Measurements from ENCODE around the gene TIMM17A. TPM values are rescaled to one million over a fixed set of nuclear protein-coding genes. Genes with fewer than 3 reads are reported as not detected.

TIMM17A gene
- total and polyA plus RNA-seq, 2 of the 4 experiments (the other 2 are of a cell fraction), result 80.4 to 87.3 TPM

GRCh38 chr1:202018468-202019234 lies 63.3 kb downstream of the TIMM17A start:
- Histone ChIP-seq H3K27me3 (ENCODE audit: control insufficient read depth, insufficient read depth, low read length) (peaks cover 12% of the 10 kb centered on the region), H2BK20ac (ENCODE audit: low read depth, low read length) (no peak overlapping the region), H3K9me1 (ENCODE audit: insufficient read depth, low read length) (no peaks in the 10 kb centered on the region; the same call in 1 of the 2 replicates), H3K23ac (ENCODE audit: low read depth, low read length) (0 out of 2 replicates have a peak overlapping the region, but pooled peaks have one; percentile 24), H2AFZ (replicated peaks; ENCODE audit: low read length, poor library complexity) (peak overlapping the region; percentile 26), H4K5ac (ENCODE audit: low read depth, low read length) (no peak overlapping the region), H2BK120ac (ENCODE audit: low read depth, low read length) (no peak overlapping the region), H4K8ac (ENCODE audit: low read depth in 2 of 2, low read length in 2 of 2) (no peak overlapping the region), H2AK9ac (replicated peaks; ENCODE audit: low read depth, low read length, poor library complexity) (no peak overlapping the region), H3K14ac (replicated peaks; ENCODE audit: low read depth, low read length) (0 out of 2 replicates have a peak overlapping the region, but pooled peaks have one; percentile 14), H2BK5ac (ENCODE audit: low read depth, low read length, poor library complexity, severe bottlenecking) (no peak overlapping the region), H2AK5ac (ENCODE audit: low read depth, low read length) (peak overlapping the region; percentile 25; the same call in 1 of the 2 replicates), H3K79me1 (ENCODE audit: low read depth in 1 of 2, low read length in 2 of 2) (no peaks in the 10 kb centered on the region), H3K4me1 (ENCODE audit: control insufficient read depth, insufficient read depth, low read length) (peaks cover 18% of the 10 kb centered on the region), H3K9me3 (ENCODE audit: control insufficient read depth, insufficient read depth, low read length) (no peaks in the 10 kb centered on the region), H4K20me1 (ENCODE audit: insufficient read depth, low read length) (no peaks in the 10 kb centered on the region), H3K18ac (ENCODE audit: low read depth, low read length) (no peak overlapping the region), H3K4me3 (ENCODE audit: insufficient read depth, low read depth, low read length) (no peak overlapping the region), H3K4me2 (ENCODE audit: low read depth, low read length) (no peak overlapping the region), H2BK15ac (ENCODE audit: low read depth, low read length) (no peak overlapping the region), H3K27ac (ENCODE audit: insufficient read depth, low read length) (no peak overlapping the region), H3K9ac (ENCODE audit: low read depth, low read length) (no peak overlapping the region), H3K4ac (ENCODE audit: low read depth, low read length) (no peak overlapping the region), H3K36me3 (ENCODE audit: control insufficient read depth, insufficient read depth, low read length) (no peaks in the 10 kb centered on the region), H3K56ac (ENCODE audit: extremely low read depth, insufficient read depth, low read length) (no peak overlapping the region), H4K91ac (ENCODE audit: insufficient read depth, low read depth, low read length) (no peak overlapping the region)
- TF ChIP-seq MAFK (IDR thresholded peaks at IDR 0.05; ENCODE audit: low read depth, low read length), result no peak
- no peak for TF ChIP-seq RAD21 (IDR thresholded peaks at IDR 0.05; ENCODE audit: low read length)
- TF ChIP-seq RCOR1 (IDR thresholded peaks at IDR 0.05; ENCODE audit: insufficient replicate concordance, low read length), result no peak
- no peak for TF ChIP-seq CEBPB (IDR thresholded peaks at IDR 0.05; ENCODE audit: low read depth, low read length)
- no peak for TF ChIP-seq MXI1 (IDR thresholded peaks at IDR 0.05; ENCODE audit: borderline replicate concordance, low read depth, low read length)
- TF ChIP-seq CTCF (conservative IDR thresholded peaks at IDR 0.05; ENCODE audit: low read depth, low read length), result no peak
- no peak for TF ChIP-seq BHLHE40 (IDR thresholded peaks at IDR 0.05; ENCODE audit: low read depth, low read length)
- no peak for TF ChIP-seq FOS (IDR thresholded peaks at IDR 0.05; ENCODE audit: low read depth, low read length)
- TF ChIP-seq RFX5 (IDR thresholded peaks at IDR 0.05; ENCODE audit: low read depth, low read length), result no peak
- no peak for TF ChIP-seq SMC3 (IDR thresholded peaks at IDR 0.05; ENCODE audit: low read depth, low read length)
- TF ChIP-seq MAZ (IDR thresholded peaks at IDR 0.05; ENCODE audit: borderline replicate concordance, low read depth, low read length), result no peak
- no peak for TF ChIP-seq POLR2A (IDR thresholded peaks at IDR 0.05; ENCODE audit: low read depth, low read length)
- TF ChIP-seq NFE2L2 (IDR thresholded peaks at IDR 0.05; ENCODE audit: low read depth, low read length), result no peak
- TF ChIP-seq USF2 (IDR thresholded peaks at IDR 0.05; ENCODE audit: low read depth, low read length), result no peak
- ChIA-PET CTCF (no interaction called here), POLR2A (ENCODE audit: unreplicated experiment) (no interaction called here)
- 58% methylated on average over 11 of the region's 19 CpGs; no CpG with 5 or more reads in 1 of the 2 experiments for WGBS, 2 experiments (ENCODE audit: extremely low coverage in 2 of 2, insufficient read length in 1 of 2)
- peak; percentile 16; the same call in 1 of the 2 replicates for ATAC-seq (ENCODE audit: low read depth)
- DNase-seq, result no peak
- no TSS peak for BruUV-seq (replicated peaks)
- intact Hi-C loops (cut with micrococcal nuclease) (no loop called here), dilution Hi-C loops (cut with HindIII; ENCODE audit: low sequenced_read_pairs, unreplicated experiment) (no loop called here), in situ Hi-C loops (cut with MboI; ENCODE audit: low sequenced_read_pairs) (no loop called here)

All from IMR-90 (cell line).